GM12875 (cell line): Measurements from ENCODE around the gene PRMT5.
"Not testable (repeated sequence)": the region's sequence is repeated elsewhere in the genome, so short reads cannot be mapped to it uniquely, and the experiment has no call there.

Experiments
- H3K4me3 ChIP-seq: one replicate; pipeline ENCODE4 v1.5.1; 2011; ENCODE audit warnings: low read depth, low read length, control low read depth
- CTCF ChIP-seq: IDR thresholded peaks from 2 replicates; pipeline ENCODE4 v1.5.1; 2011; ENCODE audit warnings: low read depth, mild to moderate bottlenecking, control low read depth, inconsistent platforms, low read length, moderate library complexity, borderline replicate concordance; ENCODE audit not compliant: insufficient read depth

PRMT5 gene

GRCh38 chr14:22915886-22916521 is 13.2 kb downstream of the PRMT5 start:
- no peak for TF ChIP-seq CTCF
- H3K4me3 ChIP-seq, result no peak overlapping the region

DNA sequence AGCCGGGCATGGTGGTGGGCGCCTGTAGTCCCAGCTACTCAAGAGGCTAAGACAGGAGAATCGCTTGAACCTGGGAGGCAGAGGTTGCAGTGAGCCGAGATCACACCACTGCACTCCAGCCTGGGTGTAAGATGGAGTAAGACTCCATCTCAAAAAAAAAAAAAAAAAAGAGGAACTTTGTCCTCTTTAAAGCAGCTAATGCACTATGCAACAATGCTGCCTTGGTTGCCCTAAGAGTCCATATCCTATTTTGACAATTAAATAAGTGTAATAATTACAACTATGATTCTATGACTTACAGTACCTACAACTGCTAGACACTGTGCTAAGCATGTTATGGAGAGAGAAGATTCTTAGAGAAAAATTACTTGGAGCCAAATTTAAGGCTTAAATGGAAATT is 14.3 kb downstream of the PRMT5 start:
- H3K4me3 ChIP-seq, result not testable (repeated sequence)

- no peak for TF ChIP-seq CTCF
- H3K4me3 ChIP-seq, result no peak overlapping the region
Observed at GRCh38 chr14:22910916-22911315, 18.3 kb downstream of the PRMT5 start.

- H3K4me3 ChIP-seq, result no peak overlapping the region
- TF ChIP-seq CTCF, result no peak
Observed at GRCh38 chr14:22908601-22909000, 20.6 kb downstream of the PRMT5 start.

GRCh38 chr14:22907429-22907828 is 21.7 kb downstream of the PRMT5 start:
- TF ChIP-seq CTCF, result no peak
- H3K4me3 ChIP-seq, result no peak overlapping the region

DNA sequence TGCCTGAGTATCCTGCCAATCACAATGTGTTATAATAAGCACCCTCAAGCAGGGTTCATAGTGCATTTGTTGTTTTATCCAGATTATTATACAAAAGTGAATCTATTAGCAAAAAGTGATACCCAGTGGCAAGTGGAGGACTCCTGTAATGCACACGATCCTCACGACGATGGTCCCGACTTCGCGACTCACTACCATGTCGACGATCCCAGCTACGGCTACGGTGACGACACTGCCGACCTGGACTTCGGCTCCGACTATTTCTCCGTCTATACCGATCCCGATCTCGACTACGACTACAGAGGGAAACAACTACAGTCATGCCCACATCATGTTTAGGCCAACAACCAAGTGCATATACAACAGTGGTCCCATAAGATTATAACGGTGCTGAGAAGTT is 23.1 kb downstream of the PRMT5 start:
- H3K4me3 ChIP-seq, result no peak overlapping the region
- no peak for TF ChIP-seq CTCF

DNA sequence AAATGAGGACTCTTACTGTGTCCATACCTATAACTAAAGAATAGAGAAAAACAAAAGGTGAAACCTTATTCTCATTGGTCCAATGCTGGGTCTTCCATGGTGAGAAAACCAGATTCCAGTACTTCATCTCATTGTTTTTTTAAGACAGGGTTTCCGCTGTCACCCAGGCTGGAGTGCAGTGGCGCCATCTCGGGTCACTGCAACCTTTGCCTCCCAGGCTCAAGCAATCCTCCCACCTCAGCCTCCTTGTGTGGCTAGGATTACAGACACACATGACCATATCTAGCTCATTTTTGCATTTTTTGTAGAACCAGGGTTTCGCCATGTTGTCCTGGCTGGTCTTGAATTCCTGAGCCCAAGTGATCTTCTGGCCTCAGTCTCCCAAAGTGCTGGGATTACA is 23.5 kb downstream of the PRMT5 start:
- no peak overlapping the region for H3K4me3 ChIP-seq
- no peak for TF ChIP-seq CTCF

- no peak for TF ChIP-seq CTCF
- H3K4me3 ChIP-seq, result no peak overlapping the region
Observed at GRCh38 chr14:22903742-22904087, 25.5 kb downstream of the PRMT5 start.
